K562 (cell line): Measurements from ENCODE around the gene ENOSF1. TPM values are rescaled to one million over a fixed set of nuclear protein-coding genes. Genes with fewer than 3 reads are reported as not detected.
A peak's percentile ranks its signal among the peaks of the same experiment; 100 is the strongest.

ENCODE experiments used
- ATAC-seq: fragments of 200-7000 bp; cut with Tn5 transposase; 3 replicates; pipeline ENCODE4 v1.9.1; 2020; ENCODE audit warnings: moderate library complexity
- BruUV-seq: library from RNA; stranded (reverse); fragments of 400-500 nt; replicated peaks from 2 replicates; lab custom pipeline; 2021; lab: Mats Ljungman, UMichigan
- CTCF ChIA-PET: fragments of 300-600 bp; formaldehyde crosslinking; extraction: SDS; loops from one replicate; lab custom pipeline; 2021; ENCODE audit warnings: low intra/inter-chr PET ratio; lab: Yijun Ruan, JAX
- POLR2A ChIA-PET: fragments of 300-600, 350-650 bp; sonication (Branson Sonifier 250); formaldehyde crosslinking; extraction: SDS; loops from one replicate; lab custom pipeline; 2021; ENCODE audit warnings: antibody characterized with exemption, inconsistent platforms; lab: Yijun Ruan, JAX
- DNase-seq, 4 experiments: peaks; one replicate each; pipeline versions ENCODE4 v3.0.0 to v3.0.0-alpha.2; 2011 to 2018; ENCODE audit warnings: low spot score in 3 of 4, mixed read lengths in 3 of 4; ENCODE audit errors: extremely low read depth in 1 of 4
- FAIRE-seq: peaks from 2 replicates; lab custom pipeline; 2011; peaks lifted over from hg19 to GRCh38; lab: Jason Lieb, UNC
- H2AFZ ChIP-seq: 2 replicates; pipeline ENCODE4 v1.6.0; 2011; ENCODE audit warnings: low read depth, low read length, control low read depth, inconsistent platforms
- H3K27ac ChIP-seq: fragments of 200-600 bp; 3 replicates; pipeline ENCODE4 v1.8.0; 2011; ENCODE audit warnings: low read depth, mild to moderate bottlenecking, control low read depth, inconsistent platforms, low read length, moderate library complexity, mixed read lengths; ENCODE audit errors: extremely low read depth
- H3K27me3 ChIP-seq, 2 experiments: fragments of 300-600 bp in 1 of 2; 2 replicates in 1 of 2; 3 replicates in 1 of 2; pipeline versions ENCODE4 v1.6.0 to v1.8.0; 2011; ENCODE audit warnings: inconsistent platforms in 2 of 2, low read length in 2 of 2, mild to moderate bottlenecking in 1 of 2, mixed read lengths in 1 of 2, moderate library complexity in 1 of 2; ENCODE audit not compliant: control insufficient read depth in 2 of 2, insufficient read depth in 2 of 2
- H3K36me3 ChIP-seq: fragments of 300-600 bp; 3 replicates; pipeline ENCODE4 v1.8.0; 2011; ENCODE audit warnings: mild to moderate bottlenecking, low read length, inconsistent platforms; ENCODE audit not compliant: control insufficient read depth, insufficient read depth
- H3K4me1 ChIP-seq, 2 experiments: fragments of 200-600 bp in 1 of 2; replicated peaks in 1 of 2; 2 replicates in 1 of 2; 3 replicates in 1 of 2; pipeline versions ENCODE4 v1.5.1 to v1.8.0; 2011; ENCODE audit warnings: inconsistent platforms in 2 of 2, low read length in 2 of 2, mild to moderate bottlenecking in 1 of 2, mixed read lengths in 1 of 2, moderate library complexity in 1 of 2; ENCODE audit not compliant: control insufficient read depth in 2 of 2, insufficient read depth in 2 of 2
- H3K4me2 ChIP-seq: 2 replicates; pipeline ENCODE4 v1.6.1; 2011; ENCODE audit warnings: low read length, control low read depth, inconsistent platforms, mixed read lengths; ENCODE audit not compliant: insufficient read depth
- H3K4me3 ChIP-seq: fragments of 200-600 bp; sonication (generic), shearing (Covaris generic); 2 replicates; pipeline ENCODE4 v1.5.1; 2016; ENCODE audit warnings: control low read depth, inconsistent platforms
- H3K79me2 ChIP-seq: fragments of 200-600 bp; 3 replicates; pipeline ENCODE4 v1.8.0; 2011; ENCODE audit warnings: low read length, inconsistent platforms; ENCODE audit not compliant: control insufficient read depth, insufficient read depth
- H3K9ac ChIP-seq, 2 experiments: 2 replicates each; pipeline versions ENCODE4 v1.6.0 to v1.6.1; 2011; ENCODE audit warnings: low read depth in 2 of 2, low read length in 2 of 2, control low read depth in 1 of 2, inconsistent platforms in 1 of 2, mild to moderate bottlenecking in 1 of 2, mixed read lengths in 1 of 2; ENCODE audit not compliant: insufficient read depth in 1 of 2
- H3K9me1 ChIP-seq: one replicate; pipeline ENCODE4 v1.6.0; 2011; ENCODE audit warnings: inconsistent platforms, mild to moderate bottlenecking, low read length, moderate library complexity; ENCODE audit not compliant: control insufficient read depth, insufficient read depth
- H3K9me3 ChIP-seq: replicated peaks from 2 replicates; pipeline ENCODE4 v1.5.1; 2011; ENCODE audit warnings: low read depth, low read length, inconsistent platforms; ENCODE audit not compliant: control insufficient read depth, insufficient read depth
- H4K20me1 ChIP-seq: replicated peaks from 2 replicates; pipeline ENCODE4 v1.6.1; 2011; ENCODE audit warnings: low read length, inconsistent platforms, mixed read lengths; ENCODE audit not compliant: control insufficient read depth, insufficient read depth
- BRD4 ChIP-seq: fragments of 200-600 bp; sonication (generic); IDR thresholded peaks from 2 replicates; pipeline ENCODE4 v1.6.1; 2017; ENCODE audit warnings: inconsistent platforms
- CEBPB ChIP-seq: fragments of 450-650 bp; IDR thresholded peaks from 2 replicates; pipeline ENCODE4 v1.6.1; 2016; ENCODE audit warnings: missing genetic modification characterization, missing compliant biosample characterization
- GABPA ChIP-seq: fragments of 200-800 bp; sonication (Bioruptor generic); conservative IDR thresholded peaks from 2 replicates; pipeline ENCODE4 v1.6.1; 2016; ENCODE audit warnings: low read depth, missing genetic modification characterization, missing compliant biosample characterization
- KAT2B ChIP-seq: IDR thresholded peaks from one replicate; pipeline ENCODE4 v1.6.1; 2012; ENCODE audit warnings: low read depth, mild to moderate bottlenecking, control low read depth, inconsistent platforms, low read length, moderate library complexity
- MYNN ChIP-seq, 2 experiments: sonication (generic); formaldehyde crosslinking in 1 of 2; IDR thresholded peaks; 2 replicates each; pipeline versions ENCODE4 v1.5.0 to v1.6.1; 2016 to 2020; ENCODE audit warnings: antibody characterized with exemption in 1 of 2, missing genetic modification reagents in 1 of 2
- POLR2AphosphoS2 ChIP-seq: IDR thresholded peaks from 2 replicates; pipeline ENCODE4 v1.6.1; 2012; ENCODE audit warnings: low read length, improper control_type of control experiment
- SMARCC2 ChIP-seq: fragments of 450-650 bp; IDR thresholded peaks from 2 replicates; pipeline ENCODE4 v1.6.1; 2017; ENCODE audit warnings: antibody characterized with exemption, moderate library complexity, mild to moderate bottlenecking, low read depth
- SUPT5H ChIP-seq: fragments of 450-650 bp; IDR thresholded peaks from 2 replicates; pipeline ENCODE4 v1.6.1; 2016
- ZBTB33 ChIP-seq: sonication (generic); formaldehyde crosslinking; IDR thresholded peaks from 2 replicates; pipeline ENCODE4 v1.8.1; 2023; ENCODE audit warnings: mild to moderate bottlenecking, missing genetic modification reagents
- WGBS: fragments of 100-300 bp; shearing (Covaris generic); methylation state at CpG from one replicate; pipeline ENCODE4 v1.1.6; 2016; ENCODE audit warnings: low coverage, mixed read lengths; ENCODE audit not compliant: insufficient coverage; ENCODE audit errors: missing lambda C conversion rate; 5-methylcytosine and 5-hydroxymethylcytosine counted together
- in situ Hi-C: fragments of 300-500 bp; cut with MboI; formaldehyde crosslinking; loops from 4 replicates; pipeline ENCODE4 v1.15.0; 2018; ENCODE audit warnings: inconsistent platforms, mixed read lengths
- intact Hi-C: fragments of 100-400 bp; cut with micrococcal nuclease; formaldehyde crosslinking; loops from 2 replicates; pipeline ENCODE4 v1.14.2; 2022
- polyA plus RNA-seq, 8 experiments: library from polyadenylated mRNA; depleted of rRNA in 4 of 8; stranded (reverse) in 5 of 8; unstranded in 3 of 8; fragments of >200 nt; fragmentation: Nextera tagmentation in 2 of 8; fragmentation: Illumina TruSeq in 1 of 8; extraction: Ambion mirVana in 2 of 8; extraction: Trizol in 1 of 8; gene quantifications; 2 replicates each; pipeline versions ENCODE4 v1.2.1 to v1.2.3, GENCODE V29; 2011 to 2014; ENCODE audit warnings: inconsistent platforms in 1 of 8, missing spikeins in 1 of 8
- total RNA-seq, 7 experiments: library from RNA; depleted of rRNA in 6 of 7; stranded (reverse); fragments of >200 nt in 6 of 7; fragmentation: Illumina TruSeq in 2 of 7; extraction: Trizol in 2 of 7; gene quantifications; 2 replicates each; pipeline versions ENCODE4 v1.2.1 to v1.2.3, GENCODE V29; 2011 to 2021; ENCODE audit warnings: low replicate concordance in 1 of 7
- TF ChIP-seq, protein P1 (sequence below): fragments of 450-650 bp; IDR thresholded peaks from 2 replicates; pipeline ENCODE4 v1.6.1; 2016
- TF ChIP-seq, protein P2 (sequence below): fragments of 450-650 bp; IDR thresholded peaks from one replicate; pipeline ENCODE4 v1.6.1; 2018; ENCODE audit warnings: mild to moderate bottlenecking, moderate library complexity; ENCODE audit not compliant: partially characterized antibody
- TF ChIP-seq, protein P3 (sequence below): fragments of 450-650 bp; formaldehyde crosslinking; IDR thresholded peaks from 2 replicates; pipeline ENCODE4 v1.4.0; 2020; ENCODE audit warnings: mild to moderate bottlenecking, moderate library complexity

Gene ENOSF1
- total and polyA plus RNA-seq, 9 of the 15 experiments (the other 6 are each of a cell fraction or from before 2014, with no cell fraction given) = 15.5 to 66.4 (median 46.5) TPM

- Histone ChIP-seq H3K27ac (no peak overlapping the region), H2AFZ (no peak overlapping the region), H3K4me1 (peaks cover 0 to under 1% of the 10 kb centered on the region in 2 experiments; a peak in 1 of 5 replicates), H3K27me3 (no peaks in the 10 kb centered on the region), H3K36me3 (peaks cover 75% of the 10 kb centered on the region), H3K9me3 (no peaks in the 10 kb centered on the region), H3K9me1 (no peaks in the 10 kb centered on the region), H3K79me2 (no peaks in the 10 kb centered on the region; the same call in 2 of the 3 replicates), H3K4me2 (no peak overlapping the region), H3K4me3 (no peak overlapping the region), H4K20me1 (no peaks in the 10 kb centered on the region), H3K9ac (no peak overlapping the region)
- in situ Hi-C loops (no loop called here), intact Hi-C loops (no loop called here)
- TF ChIP-seq GABPA (tag) (no peak), MYNN (IDR thresholded peaks at IDR 0.05) (peak; percentile 31; the same call in 1 of the 2 replicates), MYNN (CRISPR knock-in tag; IDR thresholded peaks at IDR 0.05) (no peak), POLR2AphosphoS2 (peak; percentile 21), CEBPB (tag) (peak; percentile 51), SMARCC2 (no peak), KAT2B (no peak), SUPT5H (peak; percentile 28), ZBTB33 (peak; percentile 37; the same call in 1 of the 2 replicates), BRD4 (no peak)
- TF ChIP-seq, protein P1, sequence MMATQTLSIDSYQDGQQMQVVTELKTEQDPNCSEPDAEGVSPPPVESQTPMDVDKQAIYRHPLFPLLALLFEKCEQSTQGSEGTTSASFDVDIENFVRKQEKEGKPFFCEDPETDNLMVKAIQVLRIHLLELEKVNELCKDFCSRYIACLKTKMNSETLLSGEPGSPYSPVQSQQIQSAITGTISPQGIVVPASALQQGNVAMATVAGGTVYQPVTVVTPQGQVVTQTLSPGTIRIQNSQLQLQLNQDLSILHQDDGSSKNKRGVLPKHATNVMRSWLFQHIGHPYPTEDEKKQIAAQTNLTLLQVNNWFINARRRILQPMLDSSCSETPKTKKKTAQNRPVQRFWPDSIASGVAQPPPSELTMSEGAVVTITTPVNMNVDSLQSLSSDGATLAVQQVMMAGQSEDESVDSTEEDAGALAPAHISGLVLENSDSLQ = no peak
- TF ChIP-seq, protein P2, sequence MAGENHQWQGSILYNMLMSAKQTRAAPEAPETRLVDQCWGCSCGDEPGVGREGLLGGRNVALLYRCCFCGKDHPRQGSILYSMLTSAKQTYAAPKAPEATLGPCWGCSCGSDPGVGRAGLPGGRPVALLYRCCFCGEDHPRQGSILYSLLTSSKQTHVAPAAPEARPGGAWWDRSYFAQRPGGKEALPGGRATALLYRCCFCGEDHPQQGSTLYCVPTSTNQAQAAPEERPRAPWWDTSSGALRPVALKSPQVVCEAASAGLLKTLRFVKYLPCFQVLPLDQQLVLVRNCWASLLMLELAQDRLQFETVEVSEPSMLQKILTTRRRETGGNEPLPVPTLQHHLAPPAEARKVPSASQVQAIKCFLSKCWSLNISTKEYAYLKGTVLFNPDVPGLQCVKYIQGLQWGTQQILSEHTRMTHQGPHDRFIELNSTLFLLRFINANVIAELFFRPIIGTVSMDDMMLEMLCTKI = no peak
- TF ChIP-seq, protein P3, sequence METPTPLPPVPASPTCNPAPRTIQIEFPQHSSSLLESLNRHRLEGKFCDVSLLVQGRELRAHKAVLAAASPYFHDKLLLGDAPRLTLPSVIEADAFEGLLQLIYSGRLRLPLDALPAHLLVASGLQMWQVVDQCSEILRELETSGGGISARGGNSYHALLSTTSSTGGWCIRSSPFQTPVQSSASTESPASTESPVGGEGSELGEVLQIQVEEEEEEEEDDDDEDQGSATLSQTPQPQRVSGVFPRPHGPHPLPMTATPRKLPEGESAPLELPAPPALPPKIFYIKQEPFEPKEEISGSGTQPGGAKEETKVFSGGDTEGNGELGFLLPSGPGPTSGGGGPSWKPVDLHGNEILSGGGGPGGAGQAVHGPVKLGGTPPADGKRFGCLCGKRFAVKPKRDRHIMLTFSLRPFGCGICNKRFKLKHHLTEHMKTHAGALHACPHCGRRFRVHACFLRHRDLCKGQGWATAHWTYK (CRISPR knock-in tag) = no peak
- ChIA-PET CTCF (no interaction called here), POLR2A (interaction anchor here (2.5 kb wide), 1 partner anchor 14 kb away, joined by 9 read pairs; no protein-coding TSS in a partner anchor)
- BruUV-seq = no TSS peak
- no peak for FAIRE-seq
- 90% methylated on average over 9 of the region's 9 CpGs for WGBS
- DNase-seq = no peak
- no peak for ATAC-seq
Measured at GRCh38 chr18:725646-726045, 13.2 kb upstream of the ENOSF1 start.
